ENCODE data around the gene MAP3K4. TPM values are rescaled to one million over a fixed set of nuclear protein-coding genes. Genes with fewer than 3 reads are reported as not detected.

Gene MAP3K4
- total RNA-seq, 1 donor from 2014 or later, result 31.9 TPM

DNA sequence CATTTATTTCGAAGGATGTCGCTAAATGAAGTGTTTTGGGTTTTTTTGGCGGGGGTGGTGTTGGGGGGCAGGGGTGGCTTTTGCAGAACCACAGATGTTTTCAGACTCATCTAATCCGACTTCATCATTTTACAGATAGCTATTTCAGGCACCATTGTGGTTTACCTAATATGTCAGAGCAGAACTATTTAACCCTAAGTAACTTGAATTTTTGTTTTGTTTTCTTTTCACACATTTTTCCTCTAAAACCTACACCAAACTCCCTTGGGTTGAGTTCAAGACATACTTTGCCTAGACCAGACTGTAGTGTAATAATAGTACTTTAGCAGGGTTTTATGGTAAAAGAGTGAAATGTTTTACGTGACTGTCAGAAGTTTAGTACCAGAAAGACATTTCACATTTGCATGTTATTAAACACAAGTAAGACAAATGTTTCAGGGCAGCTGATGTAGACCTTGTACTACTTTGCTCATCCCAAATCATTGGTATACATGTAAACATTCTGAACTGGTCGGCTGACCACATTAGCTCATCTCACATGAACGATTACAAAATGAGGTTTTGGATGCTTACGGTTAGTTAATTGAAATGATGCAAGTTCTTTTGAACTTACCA lies 37.7 kb downstream of the MAP3K4 start:
- no peak for DNase-seq (ENCODE audit: low read depth)
- TF ChIP-seq, protein P1, sequence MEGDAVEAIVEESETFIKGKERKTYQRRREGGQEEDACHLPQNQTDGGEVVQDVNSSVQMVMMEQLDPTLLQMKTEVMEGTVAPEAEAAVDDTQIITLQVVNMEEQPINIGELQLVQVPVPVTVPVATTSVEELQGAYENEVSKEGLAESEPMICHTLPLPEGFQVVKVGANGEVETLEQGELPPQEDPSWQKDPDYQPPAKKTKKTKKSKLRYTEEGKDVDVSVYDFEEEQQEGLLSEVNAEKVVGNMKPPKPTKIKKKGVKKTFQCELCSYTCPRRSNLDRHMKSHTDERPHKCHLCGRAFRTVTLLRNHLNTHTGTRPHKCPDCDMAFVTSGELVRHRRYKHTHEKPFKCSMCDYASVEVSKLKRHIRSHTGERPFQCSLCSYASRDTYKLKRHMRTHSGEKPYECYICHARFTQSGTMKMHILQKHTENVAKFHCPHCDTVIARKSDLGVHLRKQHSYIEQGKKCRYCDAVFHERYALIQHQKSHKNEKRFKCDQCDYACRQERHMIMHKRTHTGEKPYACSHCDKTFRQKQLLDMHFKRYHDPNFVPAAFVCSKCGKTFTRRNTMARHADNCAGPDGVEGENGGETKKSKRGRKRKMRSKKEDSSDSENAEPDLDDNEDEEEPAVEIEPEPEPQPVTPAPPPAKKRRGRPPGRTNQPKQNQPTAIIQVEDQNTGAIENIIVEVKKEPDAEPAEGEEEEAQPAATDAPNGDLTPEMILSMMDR (conservative IDR thresholded peaks at IDR 0.05; ENCODE audit: low read depth, low read length), result no peak
- H3K4me3 ChIP-seq (ENCODE audit: low read depth, low read length), result no peak overlapping the region

DNA sequence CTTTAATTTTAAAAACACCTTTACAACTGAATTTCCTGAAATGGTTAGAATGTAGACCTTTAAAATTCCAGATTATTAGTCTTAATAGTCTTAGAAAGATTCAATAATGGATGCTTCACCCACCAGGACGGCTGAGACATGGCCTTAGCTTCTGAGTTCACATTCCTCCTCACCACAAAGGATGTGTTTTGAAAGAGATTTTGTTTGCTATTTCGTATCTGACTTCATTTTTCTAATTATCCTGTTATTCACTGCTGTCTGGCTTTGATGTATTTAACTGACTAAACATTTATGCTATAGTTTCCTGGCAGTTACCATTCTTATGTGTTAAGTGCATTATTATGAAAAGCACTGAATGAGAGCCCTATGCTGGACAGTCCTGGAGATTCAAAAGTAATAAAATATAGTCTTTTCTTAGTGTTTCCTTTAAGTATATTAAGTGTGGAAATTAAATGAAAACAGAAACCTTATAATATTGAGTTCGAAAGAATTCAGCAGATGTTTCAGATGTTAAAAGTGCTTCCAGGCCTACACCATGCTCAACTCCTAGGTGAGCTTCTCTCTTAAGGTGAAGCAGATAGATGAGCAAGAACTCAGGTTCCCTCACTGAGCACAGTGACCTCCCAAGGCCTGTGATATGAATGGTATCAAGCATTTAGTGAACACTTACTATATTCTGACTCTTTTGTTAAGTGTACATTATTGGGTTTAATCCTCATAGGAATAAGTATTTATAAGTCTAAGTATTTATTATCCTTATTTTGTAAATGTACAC lies 40.3 kb downstream of the MAP3K4 start:
- TF ChIP-seq, protein P1 (conservative IDR thresholded peaks at IDR 0.05; ENCODE audit: low read depth, low read length), result no peak
- no peak overlapping the region for H3K4me3 ChIP-seq (ENCODE audit: low read depth, low read length)
- no peak for DNase-seq (ENCODE audit: low read depth)

DNA sequence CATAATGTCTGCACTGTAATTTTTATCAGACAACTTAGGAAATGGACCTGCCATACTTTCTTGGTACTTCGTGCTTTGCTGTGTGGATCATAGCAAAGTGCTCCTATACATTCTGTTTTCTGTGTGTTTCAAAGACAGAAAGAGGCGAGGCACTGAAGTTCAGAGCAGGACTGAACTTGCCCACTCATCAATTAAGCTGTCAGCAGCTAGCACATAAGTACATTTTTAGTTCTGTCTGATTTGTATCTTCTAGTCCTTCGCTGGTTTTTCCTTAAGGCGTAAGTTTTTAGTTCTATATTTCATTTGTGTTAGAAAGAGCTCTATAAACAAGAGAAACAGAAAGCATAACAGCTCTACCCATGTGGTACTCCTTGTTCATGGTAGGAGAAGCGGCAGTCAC lies 42.1 kb downstream of the MAP3K4 start:
- DNase-seq (ENCODE audit: low read depth), result no peak
- no peak overlapping the region for H3K4me3 ChIP-seq (ENCODE audit: low read depth, low read length)
- TF ChIP-seq, protein P1 (conservative IDR thresholded peaks at IDR 0.05; ENCODE audit: low read depth, low read length), result no peak

DNA sequence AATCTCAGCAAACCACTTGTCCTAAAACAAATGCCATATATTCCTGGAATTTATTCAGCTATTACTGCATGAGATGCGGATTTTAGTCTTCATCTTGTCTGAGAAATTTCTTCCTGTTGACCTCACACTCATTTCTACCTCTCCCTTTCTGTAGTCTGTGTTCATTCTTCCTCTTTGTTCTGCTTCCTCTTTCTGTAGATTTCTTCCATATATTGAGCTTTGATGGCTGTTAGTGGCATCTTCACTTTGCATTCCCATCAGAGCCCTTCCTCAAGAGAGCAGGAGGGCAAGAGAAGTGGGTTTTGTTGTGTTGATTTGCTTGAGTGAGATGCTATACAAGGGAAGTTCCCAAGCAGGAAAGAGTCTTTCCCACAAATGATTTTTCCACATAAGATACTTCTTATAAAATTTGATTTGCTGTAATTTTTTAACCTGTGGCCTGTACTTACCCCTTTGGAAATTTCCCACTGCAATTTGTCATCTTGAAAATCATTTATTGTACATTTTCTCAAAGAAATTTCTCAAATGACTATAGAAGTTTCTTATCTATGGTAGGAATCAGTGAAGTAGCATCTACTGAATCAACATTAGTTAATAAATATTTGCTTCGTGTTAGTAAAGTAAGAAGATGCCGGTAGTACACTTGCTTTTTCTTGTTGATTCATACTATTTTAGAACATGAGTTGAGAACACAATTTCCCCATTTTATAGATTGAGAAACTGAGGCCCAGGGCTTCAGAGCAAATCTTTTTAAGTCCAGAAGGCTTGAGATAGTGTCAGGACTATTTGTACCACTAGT lies 43.8 kb downstream of the MAP3K4 start:
- no peak for DNase-seq (ENCODE audit: low read depth)
- TF ChIP-seq, protein P1 (conservative IDR thresholded peaks at IDR 0.05; ENCODE audit: low read depth, low read length), result no peak
- H3K4me3 ChIP-seq (ENCODE audit: low read depth, low read length), result no peak overlapping the region

DNA sequence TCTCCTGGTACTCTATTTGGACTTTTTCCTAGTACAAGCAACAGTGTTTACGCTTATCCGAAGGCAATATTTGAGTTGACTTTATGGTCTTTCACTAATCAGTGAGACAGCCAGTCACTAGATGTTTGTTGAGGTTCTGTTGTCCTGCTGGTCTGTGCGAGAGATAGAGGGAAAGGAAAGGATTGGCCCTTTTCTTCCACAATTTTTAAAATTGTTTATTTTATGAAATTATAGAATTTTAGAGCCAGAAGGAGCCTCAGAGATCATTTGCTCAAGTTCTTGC lies 44.4 kb downstream of the MAP3K4 start:
- no peak for DNase-seq (ENCODE audit: low read depth)
- TF ChIP-seq, protein P1 (conservative IDR thresholded peaks at IDR 0.05; ENCODE audit: low read depth, low read length), result no peak
- no peak overlapping the region for H3K4me3 ChIP-seq (ENCODE audit: low read depth, low read length)

- no peak overlapping the region for H3K4me3 ChIP-seq (ENCODE audit: low read depth, low read length)
- DNase-seq (ENCODE audit: low read depth), result no peak
- TF ChIP-seq, protein P1 (conservative IDR thresholded peaks at IDR 0.05; ENCODE audit: low read depth, low read length), result no peak
These were observed 46.3 kb downstream of the MAP3K4 start for GRCh38 chr6:161037873-161038228.
